Common myeloid progenitor, CD34-positive (primary cell): ENCODE results near the gene DIPK1B.

Experiments
- CTCF ChIA-PET: fragments of 350-600 bp; sonication (Branson Sonifier 250); formaldehyde crosslinking; loops from one replicate; lab custom pipeline; 2021; ENCODE audit warnings: antibody characterized with exemption; lab: Charles Lee
- POLR2A ChIA-PET: fragments of 350-600 bp; sonication (Branson Sonifier 250); formaldehyde crosslinking; loops from one replicate; lab custom pipeline; 2021; ENCODE audit warnings: antibody characterized with exemption; lab: Charles Lee
- DNase-seq, 3 donors: peaks; one replicate each; pipeline versions ENCODE4 v3.0.0 to v3.0.0-alpha.2; 2013
- H3K27ac ChIP-seq, 2 experiments: 1 replicate in 1 of 2; 2 replicates in 1 of 2; pipeline ENCODE4 v1.7.0; 2013; ENCODE audit warnings: inconsistent platforms in 2 of 2, low read length in 2 of 2, mild to moderate bottlenecking in 2 of 2, low read depth in 1 of 2, moderate library complexity in 1 of 2; ENCODE audit not compliant: severe bottlenecking in 2 of 2, insufficient read depth in 1 of 2, poor library complexity in 1 of 2
- H3K27me3 ChIP-seq, 5 experiments: replicated peaks in 2 of 5; 1 replicate in 3 of 5; 2 replicates in 2 of 5; pipeline versions ENCODE4 v1.6.1 to v1.7.0; 2013; ENCODE audit warnings: low read length in 4 of 5, mild to moderate bottlenecking in 2 of 5, moderate library complexity in 2 of 5, inconsistent platforms in 1 of 5; ENCODE audit not compliant: insufficient read depth in 5 of 5, control insufficient read depth in 4 of 5
- H3K36me3 ChIP-seq, 4 experiments: 1 replicate in 2 of 4; 2 replicates in 2 of 4; pipeline versions ENCODE4 v1.6.1 to v1.7.0; 2013; ENCODE audit warnings: low read length in 3 of 4, control low read depth in 1 of 4, mild to moderate bottlenecking in 1 of 4; ENCODE audit not compliant: control insufficient read depth in 4 of 4, insufficient read depth in 4 of 4
- H3K4me1 ChIP-seq, 4 experiments: 1 replicate in 3 of 4; 2 replicates in 1 of 4; pipeline versions ENCODE4 v1.6.1 to v1.7.1; 2013; ENCODE audit warnings: low read length in 3 of 4, mild to moderate bottlenecking in 3 of 4, control low read depth in 1 of 4, inconsistent platforms in 1 of 4, moderate library complexity in 1 of 4; ENCODE audit not compliant: control insufficient read depth in 4 of 4, insufficient read depth in 4 of 4; ENCODE audit errors: control extremely low read depth in 1 of 4
- H3K4me3 ChIP-seq, 7 experiments: 1 replicate in 4 of 7; 2 replicates in 3 of 7; pipeline versions ENCODE4 v1.5.1 to v1.7.0; 2013; ENCODE audit warnings: mild to moderate bottlenecking in 7 of 7, low read length in 6 of 7, moderate library complexity in 6 of 7, inconsistent platforms in 2 of 7, low read depth in 2 of 7, control low read depth in 1 of 7; ENCODE audit not compliant: insufficient read depth in 4 of 7, control insufficient read depth in 1 of 7; ENCODE audit errors: extremely low read depth in 1 of 7
- H3K9me3 ChIP-seq, 5 experiments: 1 replicate in 4 of 5; 2 replicates in 1 of 5; pipeline versions ENCODE4 v1.6.1 to v1.7.1; 2013; ENCODE audit warnings: low read length in 4 of 5, mild to moderate bottlenecking in 2 of 5, inconsistent platforms in 1 of 5, low read depth in 1 of 5, moderate library complexity in 1 of 5; ENCODE audit not compliant: control insufficient read depth in 4 of 5, insufficient read depth in 2 of 5; ENCODE audit errors: control extremely low read depth in 1 of 5
- WGBS: methylation state at CpG from one replicate; pipeline ENCODE4 v1.1.5; 2013; ENCODE audit not compliant: insufficient coverage; 5-methylcytosine and 5-hydroxymethylcytosine counted together

DIPK1B gene

DNA sequence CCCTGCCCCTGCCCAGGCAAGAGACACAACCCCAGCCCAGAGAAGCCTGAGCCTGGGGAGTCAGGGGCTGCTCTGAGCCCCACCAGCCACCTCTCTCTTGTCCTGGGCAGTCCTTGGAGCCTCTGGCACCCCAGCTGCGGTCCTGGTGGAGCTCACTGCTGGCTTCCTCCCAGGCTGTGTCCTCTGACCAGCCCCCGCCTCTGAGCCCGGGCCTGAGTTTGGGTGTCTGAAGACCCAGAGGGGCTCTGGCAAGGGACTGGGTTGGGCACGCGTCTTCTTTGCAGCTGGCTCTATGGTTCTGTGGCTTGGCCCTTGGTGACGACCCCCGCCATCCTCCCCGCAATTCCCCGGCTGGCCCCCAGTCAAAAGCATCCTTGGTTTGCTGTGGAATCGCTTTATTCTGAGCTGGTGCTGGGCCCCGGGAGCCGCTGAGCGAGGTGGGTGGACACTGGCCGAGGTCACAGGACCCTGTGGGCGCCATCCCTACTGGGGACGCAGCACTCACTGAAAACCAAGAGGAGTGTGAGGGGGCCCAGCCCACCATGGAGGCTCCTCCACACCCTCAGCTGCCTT lies 31.4 kb downstream of the DIPK1B start:
- ChIA-PET POLR2A (interaction anchor here (2.2 kb wide), 1 partner anchor 15 kb away, joined by 17 read pairs; no protein-coding TSS in a partner anchor), CTCF (interaction anchor here (1.2 to 5.3 kb wide), 4 partner anchors 10 to 18 kb away, joined by 4 to 38 read pairs (median 6); no protein-coding TSS in a partner anchor)
- no peaks in the 10 kb centered on the region for H3K9me3 ChIP-seq
- no peak overlapping the region for H3K4me3 ChIP-seq
- H3K27me3 ChIP-seq, result peaks cover 0 to 2% (median 0%) of the 10 kb centered on the region in 5 experiments
- peaks cover 0 to 55% (median 42%) of the 10 kb centered on the region in 4 experiments for H3K4me1 ChIP-seq
- no peaks in the 10 kb centered on the region for H3K36me3 ChIP-seq
- DNase-seq, result no peak
- H3K27ac ChIP-seq, result no peak overlapping the region
- WGBS, result 95% methylated on average over 16 of the region's 16 CpGs

DNA sequence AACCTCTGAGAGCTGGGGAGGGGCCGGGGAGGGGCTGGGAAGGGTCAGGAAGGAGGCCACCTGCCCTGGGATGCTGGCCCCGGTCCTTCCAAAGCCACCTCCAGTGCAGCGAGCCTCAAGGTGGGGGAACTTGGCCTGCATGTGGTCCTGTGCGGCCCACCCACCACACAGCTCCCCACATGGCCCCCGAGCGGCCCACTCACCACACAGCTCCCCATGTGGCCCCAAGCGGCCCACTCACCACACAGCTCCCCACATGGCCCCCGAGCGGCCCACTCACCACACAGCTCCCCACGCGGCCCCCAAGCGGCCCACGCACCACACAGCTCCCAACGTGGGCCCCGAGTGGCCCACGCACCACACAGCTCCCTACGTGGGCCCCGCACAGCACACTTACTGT lies 32.4 kb downstream of the DIPK1B start:
- Histone ChIP-seq H3K36me3 (no peaks in the 10 kb centered on the region), H3K27ac (no peak overlapping the region), H3K27me3 (peaks cover 0 to 2% (median 0%) of the 10 kb centered on the region in 5 experiments), H3K4me1 (peaks cover 0 to 65% (median 52%) of the 10 kb centered on the region in 4 experiments), H3K4me3 (no peak overlapping the region), H3K9me3 (no peaks in the 10 kb centered on the region)
- 98% methylated on average over 7 of the region's 18 CpGs for WGBS
- POLR2A ChIA-PET, result interaction anchor here (2.2 kb wide), 1 partner anchor 17 kb away, joined by 17 read pairs; no protein-coding TSS in a partner anchor
- DNase-seq, result peak in 1 of 3 donors; percentile 50
- CTCF ChIA-PET, result interaction anchor here (1.2 to 5.3 kb wide), 5 partner anchors 12 to 115 kb away, joined by 3 to 38 read pairs (median 4); no protein-coding TSS in a partner anchor

DNA sequence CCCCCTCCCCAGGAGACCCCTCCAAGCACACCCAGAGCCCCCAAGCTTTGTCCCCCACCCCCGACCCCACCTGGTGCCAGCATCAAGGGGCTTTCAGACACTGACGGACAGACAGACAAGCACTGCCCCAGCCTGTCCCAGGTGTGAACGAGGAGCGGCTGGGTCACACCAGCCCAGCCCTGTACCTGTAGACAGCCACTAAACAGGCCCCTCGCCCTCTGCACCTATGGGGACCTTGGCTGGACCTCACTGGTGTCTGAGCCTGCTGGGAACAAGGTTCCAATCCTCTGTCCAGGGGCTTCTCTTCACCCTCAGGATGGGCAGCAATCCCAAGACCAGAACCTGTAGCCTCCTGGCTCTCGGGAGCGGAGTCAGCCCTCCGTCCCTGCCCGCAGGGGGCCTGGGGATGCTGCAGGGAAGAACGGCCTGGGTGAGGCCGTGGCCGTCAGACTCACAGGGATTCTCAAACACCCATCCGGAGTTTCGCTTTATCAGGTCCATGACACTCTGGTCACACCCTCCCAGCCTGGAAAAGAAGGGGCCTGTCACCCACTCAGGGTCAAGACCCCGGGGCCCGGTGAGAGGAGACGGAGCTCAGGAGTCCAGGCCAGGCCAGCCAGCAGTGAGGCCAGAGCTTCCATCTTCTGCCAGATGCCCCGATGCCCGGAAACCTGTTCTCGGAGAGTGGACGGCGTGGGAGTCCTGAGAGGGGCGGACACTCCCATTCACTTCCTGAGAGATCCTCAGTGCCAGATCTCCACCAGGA lies 33.2 kb downstream of the DIPK1B start:
- Histone ChIP-seq H3K36me3 (no peaks in the 10 kb centered on the region), H3K9me3 (no peaks in the 10 kb centered on the region), H3K4me1 (peaks cover 0 to 71% (median 54%) of the 10 kb centered on the region in 4 experiments), H3K4me3 (no peak overlapping the region), H3K27ac (no peak overlapping the region), H3K27me3 (peaks cover 0 to 2% (median 0%) of the 10 kb centered on the region in 5 experiments)
- DNase-seq, result no peak
- WGBS, result 93% methylated on average over 17 of the region's 23 CpGs
- ChIA-PET POLR2A (interaction anchor here (2.2 kb wide), 1 partner anchor 17 kb away, joined by 17 read pairs; no protein-coding TSS in a partner anchor), CTCF (interaction anchor here (1.2 to 5.3 kb wide), 6 partner anchors 11 to 116 kb away, joined by 3 to 38 read pairs (median 4); no protein-coding TSS in a partner anchor)

DNA sequence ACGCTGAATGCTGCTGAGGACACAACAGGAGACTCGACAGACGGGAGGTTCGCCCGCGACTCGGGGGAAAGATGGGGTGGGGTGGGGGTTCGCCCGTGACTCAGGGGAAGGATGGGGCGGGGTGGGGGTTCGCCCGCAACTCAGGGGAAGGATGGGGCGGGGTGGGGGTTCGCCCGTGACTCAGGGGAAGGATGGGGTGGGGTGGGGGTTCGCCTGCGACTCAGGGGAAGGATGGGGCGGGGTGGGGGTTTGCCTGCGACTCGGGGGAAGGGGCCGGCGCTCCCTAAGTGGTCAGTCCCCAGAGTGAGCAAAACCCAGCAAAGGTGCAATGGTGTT lies 33.8 kb downstream of the DIPK1B start:
- POLR2A ChIA-PET, result no interaction called here

DNA sequence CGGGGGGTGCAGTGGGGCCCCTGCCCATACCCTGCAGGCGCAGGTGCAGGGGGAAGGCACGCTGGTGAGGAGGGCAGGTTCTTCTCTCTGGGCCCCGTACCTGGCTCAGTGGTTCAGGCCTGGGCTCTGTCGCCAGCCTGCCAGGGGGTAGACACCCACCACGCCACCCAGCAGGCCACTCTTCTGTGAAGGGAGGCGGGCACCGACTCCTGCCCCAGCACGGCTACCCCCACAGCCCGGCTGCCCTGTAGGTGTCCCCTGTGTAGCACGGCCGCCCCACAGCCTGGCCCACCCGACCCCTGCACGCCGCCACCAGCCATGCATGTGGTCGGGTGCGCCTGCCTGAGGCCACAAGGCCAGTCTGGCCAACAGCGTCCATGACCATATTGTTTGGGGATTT lies 34.2 kb downstream of the DIPK1B start:
- Histone ChIP-seq H3K27me3 (no peaks in the 10 kb centered on the region), H3K4me3 (peak overlapping the region in 1 of 7 experiments; percentile 10), H3K36me3 (no peaks in the 10 kb centered on the region), H3K9me3 (peaks cover 0 to 7% (median 2%) of the 10 kb centered on the region in 5 experiments), H3K27ac (no peak overlapping the region), H3K4me1 (peaks cover 0 to 61% (median 45%) of the 10 kb centered on the region in 4 experiments)
- whole genome bisulfite sequencing, result over 99% methylated on average over 14 of the region's 18 CpGs
- DNase-seq, result no peak
- CTCF ChIA-PET, result interaction anchor here (1.3 to 5.3 kb wide), 3 partner anchors 10 to 26 kb away, joined by 3 to 38 read pairs (median 3); no protein-coding TSS in a partner anchor
- POLR2A ChIA-PET, result no interaction called here

More for the DNA sequence above, 33.8 kb downstream of the DIPK1B start:
- Histone ChIP-seq H3K27ac (no peak overlapping the region), H3K4me3 (peak overlapping the region in 1 of 7 experiments; percentile 10), H3K27me3 (peaks cover 0 to 2% (median 0%) of the 10 kb centered on the region in 5 experiments), H3K9me3 (peaks cover 0 to 2% (median 0%) of the 10 kb centered on the region in 5 experiments), H3K36me3 (no peaks in the 10 kb centered on the region), H3K4me1 (peaks cover 0 to 66% (median 50%) of the 10 kb centered on the region in 4 experiments)
- peak in 2 of 3 donors; percentile 58 to 76 for DNase-seq
- CTCF ChIA-PET, result interaction anchor here (1.3 to 5.3 kb wide), 3 partner anchors 11 to 25 kb away, joined by 3 to 38 read pairs (median 3); no protein-coding TSS in a partner anchor
- WGBS, result 50% methylated on average over 2 of the region's 22 CpGs

DNA sequence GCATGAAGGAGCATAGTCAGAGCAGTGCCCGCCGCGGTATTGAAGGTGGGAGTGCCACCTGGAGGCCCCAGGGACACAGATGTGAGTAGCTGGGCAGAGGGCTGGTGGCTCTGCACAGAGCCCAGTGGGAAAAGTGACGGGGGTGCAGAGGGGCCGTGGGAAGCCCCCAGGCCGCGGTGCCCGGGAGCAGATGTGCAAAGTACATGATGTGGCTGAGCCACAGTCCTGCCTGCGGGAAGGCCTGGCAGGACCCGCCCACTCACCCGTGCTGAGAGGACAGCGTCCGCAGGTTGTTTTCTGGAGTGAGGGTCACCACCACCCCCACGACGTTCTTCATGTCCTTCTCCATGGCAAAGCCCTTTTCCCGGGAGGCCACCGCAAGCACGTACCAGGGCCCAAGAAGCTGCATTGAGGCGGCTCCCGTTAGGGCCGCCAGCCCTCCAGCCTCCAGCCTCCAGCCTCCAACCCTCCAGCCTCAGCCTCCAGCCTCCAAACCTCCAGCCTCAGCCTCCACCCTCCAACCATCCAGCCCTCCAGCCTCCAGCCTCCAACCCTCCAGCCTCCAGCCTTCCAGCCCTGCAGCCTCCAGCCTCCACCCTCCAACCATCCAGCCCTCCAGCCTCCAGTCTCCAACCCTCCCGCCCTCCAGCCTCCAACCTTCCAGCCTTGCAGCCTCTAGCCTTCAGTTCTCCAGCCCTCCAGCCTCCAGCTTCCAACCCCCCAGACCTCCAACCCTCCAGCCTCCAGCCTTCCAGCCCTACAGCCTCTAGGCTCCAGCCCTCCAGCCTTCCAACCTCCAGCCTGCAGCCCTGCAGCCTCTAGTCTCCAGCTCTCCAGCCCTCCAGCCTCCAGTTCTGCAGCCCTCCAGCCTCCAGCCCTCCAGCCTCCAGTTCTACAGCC lies 35.0 kb downstream of the DIPK1B start:
- Histone ChIP-seq H3K27ac (no peak overlapping the region), H3K36me3 (no peaks in the 10 kb centered on the region), H3K4me1 (peaks cover 0 to 53% (median 38%) of the 10 kb centered on the region in 4 experiments), H3K9me3 (peaks cover 1 to 14% (median 3%) of the 10 kb centered on the region in 5 experiments), H3K4me3 (no peak overlapping the region), H3K27me3 (no peaks in the 10 kb centered on the region)
- ChIA-PET CTCF (interaction anchor here (0.8 to 5.3 kb wide), 3 partner anchors 19 to 27 kb away, joined by 3 to 38 read pairs (median 3); no protein-coding TSS in a partner anchor), POLR2A (interaction anchor here (0.7 kb wide), 1 partner anchor 12 kb away, joined by 13 read pairs; no protein-coding TSS in a partner anchor)
- 95% methylated on average over 21 of the region's 22 CpGs for WGBS
- DNase-seq, result no peak
